OCI-LY1 (cell line): ENCODE results near the gene B4GALT5.
A peak's percentile ranks its signal among the peaks of the same experiment; 100 is the strongest.

ENCODE experiments used
- H2AFZ ChIP-seq: fragments of 200-600 bp; sonication (generic), shearing (Covaris generic); 2 replicates; pipeline ENCODE4 v1.6.0; 2014; ENCODE audit warnings: antibody characterized with exemption, mild to moderate bottlenecking, low read length
- H3F3A ChIP-seq: fragments of 200-600 bp; sonication (generic), shearing (Covaris generic); 2 replicates; pipeline ENCODE4 v1.6.0; 2014; ENCODE audit warnings: mild to moderate bottlenecking, antibody characterized with exemption, low read length, moderate library complexity; ENCODE audit not compliant: insufficient read depth
- H3K27ac ChIP-seq: fragments of 200-600 bp; sonication (generic); 2 replicates; pipeline ENCODE4 v1.5.1; 2014; ENCODE audit warnings: low read length, mixed run types, mild to moderate bottlenecking, low read depth; ENCODE audit not compliant: poor library complexity, severe bottlenecking
- H3K27me3 ChIP-seq: fragments of 200-600 bp; sonication (generic); 2 replicates; pipeline ENCODE4 v1.6.0; 2014; ENCODE audit warnings: antibody characterized with exemption, mild to moderate bottlenecking, low read length, moderate library complexity; ENCODE audit not compliant: insufficient read depth
- H3K36me3 ChIP-seq: fragments of 200-600 bp; sonication (generic); 2 replicates; pipeline ENCODE4 v1.6.1; 2014; ENCODE audit warnings: mild to moderate bottlenecking, antibody characterized with exemption, low read length, moderate library complexity, mixed read lengths; ENCODE audit not compliant: insufficient read depth
- H3K4me1 ChIP-seq: fragments of 200-600 bp; sonication (generic); 2 replicates; pipeline ENCODE4 v1.5.1; 2014; ENCODE audit warnings: mild to moderate bottlenecking, low read length, moderate library complexity; ENCODE audit not compliant: insufficient read depth, severe bottlenecking
- H3K4me2 ChIP-seq: fragments of 200-600 bp; sonication (generic), shearing (Covaris generic); 2 replicates; pipeline ENCODE4 v1.6.1; 2014; ENCODE audit warnings: low read length
- H3K4me3 ChIP-seq: fragments of 200-600 bp; sonication (generic); 2 replicates; pipeline ENCODE4 v1.5.1; 2014; ENCODE audit warnings: low read length, low read depth, mild to moderate bottlenecking, mixed read lengths; ENCODE audit not compliant: poor library complexity, severe bottlenecking
- H3K79me2 ChIP-seq: fragments of 200-600 bp; shearing (Covaris generic); 2 replicates; pipeline ENCODE4 v1.6.1; 2016; ENCODE audit warnings: mixed run types, low read length, mixed read lengths; ENCODE audit not compliant: insufficient read depth
- H3K9ac ChIP-seq: fragments of 200-600 bp; sonication (generic), shearing (Covaris generic); 2 replicates; pipeline ENCODE4 v1.6.1; 2014; ENCODE audit warnings: mild to moderate bottlenecking, low read length, mixed read lengths
- H3K9me2 ChIP-seq: fragments of 200-600 bp; sonication (generic), shearing (Covaris generic); 2 replicates; pipeline ENCODE4 v1.6.1; 2014; ENCODE audit warnings: low read depth, mild to moderate bottlenecking, low read length, mixed read lengths
- H3K9me3 ChIP-seq: fragments of 200-600 bp; shearing (Covaris generic); 2 replicates; pipeline ENCODE4 v1.6.1; 2014; ENCODE audit warnings: low read length, mixed read lengths
- H4K20me1 ChIP-seq: fragments of 200-600 bp; sonication (generic), shearing (Covaris generic); 2 replicates; pipeline ENCODE4 v1.6.0; 2016; ENCODE audit warnings: mild to moderate bottlenecking, low read length; ENCODE audit not compliant: insufficient read depth
- CTCF ChIP-seq: fragments of 200-600 bp; sonication (generic), shearing (Covaris generic); IDR thresholded peaks from 2 replicates; pipeline ENCODE4 v1.5.1; 2017; ENCODE audit warnings: mild to moderate bottlenecking, antibody characterized with exemption, low read length, moderate library complexity, mixed read lengths
- EZH2 ChIP-seq: fragments of 200-600 bp; sonication (generic), shearing (Covaris generic); IDR thresholded peaks from 2 replicates; pipeline ENCODE4 v1.8.0; 2017; ENCODE audit warnings: borderline replicate concordance, mixed run types, mild to moderate bottlenecking, antibody characterized with exemption, low read length, moderate library complexity, mixed read lengths

B4GALT5 gene

GRCh38 chr20:49675368-49676151, 38.1 kb downstream of the B4GALT5 start:
- Histone ChIP-seq H3K9me3 (no peaks in the 10 kb centered on the region), H3K79me2 (peaks cover 98% of the 10 kb centered on the region), H3K36me3 (no peaks in the 10 kb centered on the region), H3K4me2 (peak overlapping the region; percentile 52), H3K9me2 (no peaks in the 10 kb centered on the region), H3F3A (no peaks in the 10 kb centered on the region), H3K4me1 (peaks cover 96% of the 10 kb centered on the region), H3K4me3 (peak overlapping the region; percentile 13), H3K9ac (peak overlapping the region; percentile 42; the same call in 1 of the 2 replicates), H2AFZ (no peak overlapping the region), H3K27me3 (no peaks in the 10 kb centered on the region), H4K20me1 (no peaks in the 10 kb centered on the region), H3K27ac (peak overlapping the region; percentile 89)
- TF ChIP-seq EZH2 = no peak

GRCh38 chr20:49674383-49675352, 39.0 kb downstream of the B4GALT5 start:
- Histone ChIP-seq H3K4me3 (no peak overlapping the region), H3K79me2 (peaks cover 97% of the 10 kb centered on the region), H2AFZ (no peak overlapping the region), H3K36me3 (no peaks in the 10 kb centered on the region), H3K9ac (peak overlapping the region; percentile 42; the same call in 1 of the 2 replicates), H3K27ac (peak overlapping the region; percentile 89), H3K9me3 (no peaks in the 10 kb centered on the region), H3K9me2 (no peaks in the 10 kb centered on the region), H3K27me3 (no peaks in the 10 kb centered on the region), H3K4me2 (peak overlapping the region; percentile 52), H3F3A (no peaks in the 10 kb centered on the region), H4K20me1 (no peaks in the 10 kb centered on the region), H3K4me1 (peaks cover 96% of the 10 kb centered on the region)
- no peak for TF ChIP-seq CTCF
- no peak for TF ChIP-seq EZH2

- Histone ChIP-seq H2AFZ (no peak overlapping the region), H4K20me1 (no peaks in the 10 kb centered on the region), H3K9me2 (no peaks in the 10 kb centered on the region), H3K9ac (peak overlapping the region; percentile 25; the same call in 1 of the 2 replicates), H3K27ac (peak overlapping the region; percentile 91), H3F3A (no peaks in the 10 kb centered on the region), H3K79me2 (peaks cover 87% of the 10 kb centered on the region), H3K4me2 (peak overlapping the region; percentile 83), H3K27me3 (no peaks in the 10 kb centered on the region), H3K36me3 (no peaks in the 10 kb centered on the region), H3K4me3 (peak overlapping the region; percentile 29), H3K9me3 (no peaks in the 10 kb centered on the region), H3K4me1 (peaks cover 96% of the 10 kb centered on the region)
- TF ChIP-seq CTCF (no peak), EZH2 (no peak)
These were observed 41.5 kb downstream of the B4GALT5 start for GRCh38 chr20:49672096-49672664.
